GM12872 (cell line): Measurements from ENCODE around the gene GSTM3.

ENCODE experiments used
- CTCF ChIP-seq: IDR thresholded peaks from 3 replicates; pipeline ENCODE4 v1.5.1; 2011; ENCODE audit warnings: low read depth, mild to moderate bottlenecking, low read length, moderate library complexity; ENCODE audit not compliant: insufficient read depth

GSTM3 gene

GRCh38 chr1:109739738-109740614 is 862 bp downstream of the GSTM3 start:
- no peak for TF ChIP-seq CTCF

DNA sequence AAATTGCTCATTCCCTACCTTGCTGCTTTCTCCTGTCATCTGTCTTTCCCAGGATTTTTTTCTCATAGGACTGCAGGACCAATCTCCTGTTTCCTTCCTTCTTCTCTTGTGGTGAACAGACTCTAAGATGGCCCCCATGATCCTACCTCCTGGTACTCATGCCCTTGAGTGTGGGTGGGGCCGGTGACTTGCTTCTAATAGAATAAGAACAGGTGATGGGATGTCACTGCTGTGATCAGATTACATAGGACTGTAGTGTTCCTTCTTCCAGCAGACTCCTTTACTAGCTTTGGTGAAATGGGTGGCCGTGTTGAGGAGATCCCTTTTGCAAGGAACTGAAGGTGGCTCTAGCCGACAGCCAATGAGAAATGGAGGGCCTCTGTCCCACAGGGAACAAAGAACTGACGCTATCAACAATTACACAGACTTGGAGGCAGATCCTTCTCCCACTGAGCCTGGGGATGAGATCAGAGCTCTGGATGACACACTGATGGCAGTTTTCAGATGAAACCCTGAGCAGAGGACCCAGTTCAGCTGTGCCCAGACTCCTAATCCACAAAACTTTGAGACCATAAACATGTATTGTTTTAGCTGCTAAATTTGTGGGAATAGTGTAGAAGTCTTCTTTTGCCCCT is 7.5 kb downstream of the GSTM3 start:
- no peak for TF ChIP-seq CTCF

GRCh38 chr1:109732390-109732881 is 8.4 kb downstream of the GSTM3 start:
- no peak for TF ChIP-seq CTCF

DNA sequence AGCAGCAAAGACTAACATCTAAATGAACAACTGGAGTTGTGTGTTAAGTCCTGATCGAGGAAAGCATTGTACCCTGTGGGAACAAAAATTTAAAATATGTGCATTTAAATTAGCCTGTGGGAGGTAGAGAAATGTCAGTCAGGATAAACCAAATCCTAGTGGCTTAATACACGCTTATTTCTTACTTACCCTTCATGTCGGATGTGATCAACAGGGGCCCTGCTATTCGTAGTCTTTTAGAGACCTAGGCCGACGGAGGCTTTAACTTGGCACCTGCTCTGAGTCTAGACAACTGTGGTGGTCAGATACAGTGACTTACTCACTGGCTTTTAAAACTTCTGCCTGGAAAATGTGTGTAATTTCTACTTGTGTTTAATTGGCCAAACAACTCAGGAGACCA is 10.2 kb downstream of the GSTM3 start:
- no peak for TF ChIP-seq CTCF

DNA sequence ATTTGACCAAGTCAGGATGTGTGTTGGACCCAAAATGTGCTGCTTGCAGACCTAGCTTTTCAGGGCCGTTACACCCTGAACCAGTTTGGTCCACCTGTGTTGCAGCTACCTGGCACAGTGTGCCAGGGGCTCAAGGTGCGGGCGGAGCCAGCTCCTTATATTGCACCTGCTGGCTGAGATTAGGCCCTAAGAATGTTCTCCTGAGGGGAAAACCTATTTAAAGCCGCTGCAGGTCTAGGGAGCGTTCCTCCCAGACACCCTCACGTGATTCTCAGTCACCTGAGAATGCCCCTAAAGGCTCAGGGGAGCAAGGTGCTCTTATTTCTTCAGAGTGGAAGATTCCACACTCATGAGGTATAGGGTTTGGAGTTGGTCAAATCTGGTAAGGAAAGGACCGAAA is 12.0 kb downstream of the GSTM3 start:
- TF ChIP-seq CTCF, result no peak

GRCh38 chr1:109726728-109727373 is 14.0 kb downstream of the GSTM3 start:
- no peak for TF ChIP-seq CTCF

DNA sequence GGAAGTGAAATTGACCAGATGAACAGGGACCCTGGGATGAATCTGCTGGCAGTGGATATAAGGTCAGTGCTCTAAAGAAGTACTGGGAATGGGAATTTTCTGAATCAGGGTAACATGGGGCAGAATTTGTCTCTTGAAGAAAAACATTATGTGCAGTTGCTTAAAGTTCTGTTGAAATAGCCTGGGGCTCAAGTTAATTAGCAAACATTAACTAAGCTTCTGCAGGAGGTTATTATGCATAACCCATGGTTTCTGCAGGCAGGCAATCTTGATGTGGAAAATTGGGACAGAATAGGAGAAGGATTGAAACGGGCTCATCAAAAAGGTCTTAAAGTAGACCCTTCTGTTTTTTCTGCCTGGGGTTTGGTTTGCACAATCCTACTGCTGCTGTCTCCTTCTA is 14.8 kb downstream of the GSTM3 start:
- no peak for TF ChIP-seq CTCF
